ENCODE measurements around the gene NLGN2. TPM values are rescaled to one million over a fixed set of nuclear protein-coding genes. Genes with fewer than 3 reads are reported as not detected.
A peak's percentile ranks its signal among the peaks of the same experiment; 100 is the strongest.

Gene NLGN2
- total RNA-seq, 1 experiment from 2014 or later, result 6.8 TPM

- no peaks in the 10 kb centered on the region for H3K36me3 ChIP-seq
- H3K4me1 ChIP-seq, result no peaks in the 10 kb centered on the region
- no peaks in the 10 kb centered on the region for H3K9me3 ChIP-seq (replicated peaks)
- no peak for DNase-seq
- H3K27me3 ChIP-seq, result no peaks in the 10 kb centered on the region
- H3K27ac ChIP-seq, result no peak overlapping the region
- H3K4me3 ChIP-seq, result no peak overlapping the region
Observed at GRCh38 chr17:7432296-7432695, 24.7 kb downstream of the NLGN2 start.

- Histone ChIP-seq H3K27me3 (no peaks in the 10 kb centered on the region), H3K4me3 (no peak overlapping the region), H3K4me1 (no peaks in the 10 kb centered on the region), H3K36me3 (no peaks in the 10 kb centered on the region), H3K27ac (no peak overlapping the region), H3K9me3 (replicated peaks) (no peaks in the 10 kb centered on the region)
- no peak for DNase-seq
Observed at GRCh38 chr17:7435676-7436555, 28.3 kb downstream of the NLGN2 start.

GRCh38 chr17:7436556-7437368, 29.1 kb downstream of the NLGN2 start:
- H3K4me1 ChIP-seq, result peaks cover 3% of the 10 kb centered on the region; the same call in 1 of the 2 replicates
- peak; percentile 17 to 36 for DNase-seq
- no peaks in the 10 kb centered on the region for H3K36me3 ChIP-seq
- H3K9me3 ChIP-seq (replicated peaks), result no peaks in the 10 kb centered on the region
- no peak overlapping the region for H3K4me3 ChIP-seq
- H3K27me3 ChIP-seq, result no peaks in the 10 kb centered on the region
- H3K27ac ChIP-seq, result no peak overlapping the region

GRCh38 chr17:7437369-7437863, 29.8 kb downstream of the NLGN2 start:
- Histone ChIP-seq H3K27me3 (no peaks in the 10 kb centered on the region), H3K4me3 (no peak overlapping the region)

GRCh38 chr17:7437950-7438614, 30.4 kb downstream of the NLGN2 start:
- Histone ChIP-seq H3K36me3 (no peaks in the 10 kb centered on the region), H3K27me3 (no peaks in the 10 kb centered on the region)

More at GRCh38 chr17:7437369-7437863, 29.8 kb downstream of the NLGN2 start:
- Histone ChIP-seq H3K27ac (no peak overlapping the region), H3K9me3 (replicated peaks) (no peaks in the 10 kb centered on the region), H3K36me3 (no peaks in the 10 kb centered on the region), H3K4me1 (peaks cover 3% of the 10 kb centered on the region; the same call in 1 of the 2 replicates)
- DNase-seq, result no peak

GRCh38 chr17:7438656-7439460, 31.2 kb downstream of the NLGN2 start:
- no peaks in the 10 kb centered on the region for H3K36me3 ChIP-seq

More at GRCh38 chr17:7437950-7438614, 30.4 kb downstream of the NLGN2 start:
- peaks cover 3% of the 10 kb centered on the region; the same call in 1 of the 2 replicates for H3K4me1 ChIP-seq
- no peak overlapping the region for H3K4me3 ChIP-seq
- no peaks in the 10 kb centered on the region for H3K9me3 ChIP-seq (replicated peaks)
- H3K27ac ChIP-seq, result no peak overlapping the region
- DNase-seq, result no peak

GRCh38 chr17:7439462-7440112, 31.9 kb downstream of the NLGN2 start, which contains the start of gene FGF11:
FGF11 (plus strand) TSS chr17:7439512; CDS start chr17:7439621, 109 bp downstream.
- Histone ChIP-seq H3K4me1 (peaks cover 14% of the 10 kb centered on the region), H3K4me3 (peak within 1 kb of the TSS; percentile 71), H3K27me3 (no peaks in the 10 kb centered on the region), H3K9me3 (replicated peaks) (no peaks in the 10 kb centered on the region), H3K36me3 (no peaks in the 10 kb centered on the region), H3K27ac (peak within 1 kb of the TSS; percentile 91)
- DNase-seq, result no peak

More at GRCh38 chr17:7438656-7439460, 31.2 kb downstream of the NLGN2 start:
- no peaks in the 10 kb centered on the region for H3K27me3 ChIP-seq
- peaks cover 7% of the 10 kb centered on the region for H3K4me1 ChIP-seq
- no peaks in the 10 kb centered on the region for H3K9me3 ChIP-seq (replicated peaks)
- H3K4me3 ChIP-seq, result peak overlapping the region; percentile 71; the same call in 1 of the 2 replicates
- DNase-seq, result no peak
- no peak overlapping the region for H3K27ac ChIP-seq

- peak overlapping the region; percentile 71 for H3K4me3 ChIP-seq
- no peaks in the 10 kb centered on the region for H3K27me3 ChIP-seq
- no peaks in the 10 kb centered on the region for H3K36me3 ChIP-seq
- no peaks in the 10 kb centered on the region for H3K9me3 ChIP-seq (replicated peaks)
- H3K4me1 ChIP-seq, result peaks cover 15% of the 10 kb centered on the region
- peak; percentile 71 to 72 for DNase-seq
- H3K27ac ChIP-seq, result peak overlapping the region; percentile 91
Observed at GRCh38 chr17:7440113-7440833, 32.6 kb downstream of the NLGN2 start.

- H3K4me3 ChIP-seq, result peak overlapping the region; percentile 71
- no peaks in the 10 kb centered on the region for H3K27me3 ChIP-seq
- DNase-seq, result peak; percentile 64 to 66
- H3K36me3 ChIP-seq, result no peaks in the 10 kb centered on the region
- H3K4me1 ChIP-seq, result peaks cover 15% of the 10 kb centered on the region
- H3K9me3 ChIP-seq (replicated peaks), result no peaks in the 10 kb centered on the region
- H3K27ac ChIP-seq, result peak overlapping the region; percentile 91
Observed at GRCh38 chr17:7440834-7441195, 33.2 kb downstream of the NLGN2 start.

GRCh38 chr17:7441266-7441665, 33.6 kb downstream of the NLGN2 start:
- peak overlapping the region; percentile 71 for H3K4me3 ChIP-seq
- no peaks in the 10 kb centered on the region for H3K9me3 ChIP-seq (replicated peaks)
- no peaks in the 10 kb centered on the region for H3K36me3 ChIP-seq
- H3K27me3 ChIP-seq, result no peaks in the 10 kb centered on the region
- H3K27ac ChIP-seq, result peak overlapping the region; percentile 91; the same call in 1 of the 2 replicates
- H3K4me1 ChIP-seq, result peaks cover 19% of the 10 kb centered on the region
- no peak for DNase-seq

GRCh38 chr17:7442142-7442541, 34.5 kb downstream of the NLGN2 start:
- Histone ChIP-seq H3K27me3 (no peaks in the 10 kb centered on the region), H3K9me3 (replicated peaks) (no peaks in the 10 kb centered on the region), H3K4me1 (peaks cover 19% of the 10 kb centered on the region), H3K4me3 (no peak overlapping the region), H3K36me3 (no peaks in the 10 kb centered on the region), H3K27ac (no peak overlapping the region)
- no peak for DNase-seq

GRCh38 chr17:7443499-7444485, 36.1 kb downstream of the NLGN2 start:
- Histone ChIP-seq H3K4me3 (no peak overlapping the region), H3K27ac (peak overlapping the region; percentile 100), H3K27me3 (no peaks in the 10 kb centered on the region), H3K4me1 (peaks cover 19% of the 10 kb centered on the region), H3K9me3 (replicated peaks) (no peaks in the 10 kb centered on the region), H3K36me3 (no peaks in the 10 kb centered on the region; the same call in 1 of the 2 replicates)
- DNase-seq, result peak in 1 of 2 experiments; percentile 17
